Epidermal melanocyte (primary cell): ENCODE measurements around the gene PCBP3.
"Not testable (repeated sequence)": the region's sequence is repeated elsewhere in the genome, so short reads cannot be mapped to it uniquely, and the experiment has no call there.

ENCODE experiments used
- DNase-seq: peaks from one replicate; pipeline ENCODE4 v3.0.0; 2011; ENCODE audit warnings: low spot score; ENCODE audit not compliant: insufficient read length

Gene PCBP3

DNA sequence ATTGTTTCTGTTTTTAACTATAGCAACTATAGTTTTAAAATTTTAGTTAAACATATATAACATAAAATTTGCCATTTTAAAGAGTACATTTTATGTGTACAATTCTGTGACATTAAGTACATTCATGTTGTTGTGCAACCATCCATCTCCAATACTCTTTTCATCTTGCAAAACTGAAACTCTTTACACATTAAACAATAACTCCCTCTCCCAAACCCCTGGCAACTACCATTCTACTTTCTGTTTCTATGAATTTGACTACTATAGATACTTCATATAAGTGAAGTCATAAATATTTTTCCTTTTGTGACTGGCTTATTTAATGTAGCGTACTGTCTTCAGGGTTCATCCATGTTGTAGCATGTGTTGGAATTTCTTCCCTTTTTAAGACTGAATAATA is 25.9 kb downstream of the PCBP3 start:
- DNase-seq: no peak

DNA sequence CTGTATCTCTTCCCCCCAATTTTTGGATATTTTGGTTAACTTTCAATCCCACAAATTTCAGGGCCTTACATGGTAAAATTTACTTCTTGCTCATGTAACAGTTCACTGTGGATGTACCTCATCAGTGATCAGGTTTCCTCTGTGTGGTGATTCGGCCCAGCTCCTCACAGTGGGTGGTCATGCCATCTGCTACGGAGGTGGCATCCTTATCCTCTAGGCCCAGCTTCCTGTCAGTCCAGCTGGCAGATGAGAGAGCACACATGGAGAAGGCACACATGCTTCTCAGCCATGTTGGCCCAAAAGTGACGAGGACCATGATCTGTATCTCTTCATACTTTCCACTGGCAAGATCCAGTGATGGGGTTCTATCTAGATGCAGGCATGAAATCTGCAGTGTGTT is 27.2 kb downstream of the PCBP3 start:
- DNase-seq: no peak

DNA sequence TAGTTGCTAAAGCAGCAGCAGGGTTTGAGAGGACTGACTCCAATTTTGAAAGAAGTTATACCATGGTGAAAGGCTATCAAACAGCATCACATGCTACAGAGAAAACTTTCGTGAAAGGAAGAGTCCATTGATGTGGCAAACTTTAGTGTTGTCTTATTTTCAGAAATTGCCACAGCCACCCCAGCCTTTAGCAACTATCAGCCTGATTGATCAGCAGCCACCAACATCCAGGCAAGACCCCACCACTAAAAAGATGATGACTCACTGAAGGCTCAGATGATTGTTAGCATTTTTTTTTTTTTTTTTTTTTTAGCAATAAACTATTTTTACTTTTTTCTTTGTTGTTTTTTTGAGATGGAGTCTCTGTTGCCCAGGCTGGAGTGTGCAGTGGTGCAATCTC is 35.3 kb downstream of the PCBP3 start:
- DNase-seq: not testable (repeated sequence)

DNA sequence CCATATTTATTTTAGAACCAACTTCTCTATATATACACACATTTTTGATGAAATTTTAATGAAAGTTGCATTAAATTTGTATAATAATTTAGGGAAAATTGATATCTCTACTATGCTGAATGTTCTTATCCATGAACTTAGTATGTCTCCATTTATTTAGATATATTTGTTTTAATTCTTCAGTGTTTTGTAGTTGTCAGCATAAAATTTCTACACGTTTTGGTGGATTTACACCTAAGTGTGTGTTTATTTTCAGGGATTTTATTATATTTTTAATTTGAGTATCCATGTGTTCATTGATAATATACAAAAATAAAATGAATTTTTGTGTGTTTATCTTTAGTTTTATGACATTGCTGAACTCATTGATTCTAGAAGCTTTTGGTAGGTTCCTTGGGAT is 36.7 kb downstream of the PCBP3 start:
- DNase-seq: no peak

DNA sequence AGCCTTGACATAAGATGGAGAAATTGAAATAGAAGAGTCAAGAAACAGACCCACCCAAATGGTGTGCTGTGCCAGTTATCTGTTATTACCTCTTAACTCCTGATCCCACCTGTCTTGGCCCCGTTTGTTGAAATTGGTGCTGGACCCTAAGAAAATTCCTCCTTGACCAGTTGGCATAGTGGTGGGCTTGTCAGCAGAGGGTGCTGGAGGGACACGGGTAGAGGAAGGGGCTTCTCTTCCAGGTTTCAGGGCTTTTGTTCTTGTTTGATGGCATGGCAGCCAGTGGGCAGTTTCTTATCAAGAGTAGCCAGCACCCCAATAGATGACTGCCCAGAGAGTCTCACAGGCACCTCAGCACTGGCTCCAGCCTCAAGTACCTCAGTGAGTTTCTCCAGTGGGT is 51.6 kb downstream of the PCBP3 start:
- no peak for DNase-seq

DNA sequence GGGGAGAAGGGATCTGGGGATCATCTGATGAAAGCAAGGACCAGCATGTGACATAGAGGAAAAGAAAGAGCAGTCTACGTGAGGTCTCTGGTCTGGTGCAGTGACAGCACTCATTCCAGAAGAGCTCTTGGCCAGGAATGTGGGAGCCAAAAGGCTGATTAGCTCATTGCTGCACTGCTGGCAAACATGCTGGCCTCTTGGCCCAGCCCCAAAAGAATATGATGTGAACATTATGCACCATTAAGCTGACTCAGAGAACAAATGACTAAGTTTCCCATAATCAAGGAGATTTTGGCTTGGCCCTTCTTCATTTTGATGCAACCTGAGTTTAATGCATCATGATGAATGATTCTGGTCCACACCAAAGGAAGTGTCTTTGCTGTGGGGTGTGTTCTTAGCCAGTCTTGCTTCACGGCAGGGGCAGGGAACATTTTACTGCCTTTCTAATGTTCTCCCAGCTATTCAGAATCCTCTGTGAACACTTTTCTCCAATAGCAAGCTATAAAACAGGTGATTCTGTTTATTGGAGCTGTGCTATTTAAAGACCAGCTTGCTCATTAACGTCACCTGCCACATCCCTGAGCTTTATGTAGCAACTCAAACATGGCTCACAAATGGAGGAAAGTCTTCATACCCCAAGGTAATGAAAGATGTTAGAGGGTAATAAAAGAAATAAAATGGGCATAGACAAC is 55.1 kb downstream of the PCBP3 start:
- no peak for DNase-seq

DNA sequence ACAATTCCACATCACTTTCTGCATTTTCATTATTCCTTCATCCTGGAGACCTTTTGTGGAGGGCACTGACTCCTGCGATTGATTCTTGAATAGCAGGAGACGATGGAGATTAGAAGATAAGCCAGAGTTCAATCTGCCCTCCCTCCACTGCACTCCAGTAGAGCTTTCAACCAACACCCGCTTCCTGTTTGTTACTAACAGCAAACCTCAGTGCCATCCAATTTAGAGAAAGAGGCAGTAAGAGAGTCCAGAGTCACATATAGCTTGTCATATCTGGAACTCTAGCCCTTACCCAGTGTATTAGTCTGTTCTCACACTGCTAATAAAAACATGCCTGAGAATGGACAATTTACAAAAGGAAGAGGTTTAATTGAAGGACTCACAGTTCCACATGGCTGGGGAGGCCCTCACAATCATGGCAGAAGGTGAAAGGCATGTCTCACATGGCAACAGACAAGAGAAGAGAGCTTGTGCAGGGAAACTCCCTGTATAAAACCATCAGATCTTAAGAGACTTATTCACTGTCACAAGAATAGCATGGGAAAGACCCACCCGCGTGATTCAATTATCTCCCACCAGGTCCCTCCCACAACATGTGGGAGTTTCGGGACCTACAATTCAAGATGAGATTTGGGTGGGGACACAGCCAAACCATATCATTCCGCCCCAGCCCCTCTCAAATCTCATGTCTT is 55.9 kb downstream of the PCBP3 start:
- no peak for DNase-seq

DNA sequence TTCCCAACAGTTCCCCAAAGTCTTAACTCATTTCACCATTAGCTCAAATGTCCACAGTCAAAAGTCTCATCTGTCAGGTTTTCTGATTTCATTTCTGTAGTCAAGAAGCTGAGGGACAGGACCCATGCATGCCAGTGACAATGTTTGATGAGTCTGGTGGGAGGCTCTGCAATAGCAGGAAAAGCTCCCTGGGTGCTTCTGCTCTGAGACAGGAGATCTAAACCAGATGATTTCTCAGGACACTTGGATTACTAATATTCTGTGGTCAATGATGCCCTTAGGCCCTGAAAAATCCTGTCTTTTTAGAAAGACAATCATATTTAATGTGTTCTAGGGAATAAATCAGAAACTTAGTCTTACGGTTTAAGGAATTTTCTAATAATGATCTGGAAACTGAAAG is 56.4 kb downstream of the PCBP3 start:
- DNase-seq: no peak

DNA sequence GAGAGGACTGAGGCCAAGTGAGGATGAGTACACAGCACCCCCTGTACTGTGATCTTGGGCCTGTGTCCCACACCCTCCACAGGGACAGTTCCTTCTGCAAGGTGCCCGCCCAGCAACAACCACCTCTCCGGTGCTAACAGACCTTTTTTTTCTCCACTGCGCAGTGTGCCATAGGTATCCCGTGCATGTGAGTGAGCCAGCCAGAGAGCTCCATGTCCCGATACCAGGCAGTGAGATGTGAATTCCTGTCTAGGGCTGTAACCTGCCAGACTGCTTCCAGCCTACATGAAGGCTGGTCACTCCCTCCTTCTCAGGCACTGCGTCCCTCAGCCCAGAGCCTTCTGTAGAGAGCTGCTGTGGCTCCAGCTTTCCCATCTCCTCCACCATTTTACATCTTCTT is 56.9 kb downstream of the PCBP3 start:
- no peak for DNase-seq

DNA sequence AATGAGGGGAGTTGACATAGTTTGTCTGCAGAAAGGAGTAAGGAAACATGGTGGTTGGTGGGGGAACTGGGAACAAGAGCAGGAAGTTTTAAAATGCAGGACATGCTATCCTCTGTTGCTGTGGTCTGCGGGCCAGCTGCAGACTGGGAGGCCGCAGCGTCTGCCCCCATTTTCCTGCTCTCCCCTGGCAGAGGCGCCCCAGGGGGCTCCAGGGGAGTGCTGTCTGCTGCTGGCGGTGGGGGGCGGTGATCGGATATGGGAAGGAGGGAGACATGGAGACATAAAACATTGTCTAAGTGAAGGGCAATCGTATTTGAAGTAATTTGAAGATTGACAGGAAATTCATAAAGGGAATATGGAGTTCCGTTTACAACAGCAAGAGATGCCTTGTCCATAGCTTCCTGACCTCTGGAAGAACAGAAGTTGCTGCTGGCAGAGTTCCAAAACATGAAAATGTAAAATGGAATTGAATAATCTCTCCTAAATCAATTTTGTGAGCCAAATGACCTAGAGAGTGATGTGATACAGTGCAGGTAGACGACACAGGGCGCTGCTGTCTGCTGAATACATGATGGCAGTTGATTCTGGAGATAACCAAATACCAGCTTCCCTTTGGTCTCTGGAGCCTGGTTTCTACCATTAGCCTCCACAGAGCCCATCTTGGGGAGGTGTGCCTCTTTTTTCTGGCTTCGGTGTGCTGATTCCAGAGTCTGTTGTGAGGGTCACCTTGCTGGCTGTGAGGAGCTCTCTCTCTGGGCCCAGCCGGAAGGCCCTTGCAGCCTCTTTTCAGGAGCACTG is 61.0 kb downstream of the PCBP3 start:
- DNase-seq: no peak

DNA sequence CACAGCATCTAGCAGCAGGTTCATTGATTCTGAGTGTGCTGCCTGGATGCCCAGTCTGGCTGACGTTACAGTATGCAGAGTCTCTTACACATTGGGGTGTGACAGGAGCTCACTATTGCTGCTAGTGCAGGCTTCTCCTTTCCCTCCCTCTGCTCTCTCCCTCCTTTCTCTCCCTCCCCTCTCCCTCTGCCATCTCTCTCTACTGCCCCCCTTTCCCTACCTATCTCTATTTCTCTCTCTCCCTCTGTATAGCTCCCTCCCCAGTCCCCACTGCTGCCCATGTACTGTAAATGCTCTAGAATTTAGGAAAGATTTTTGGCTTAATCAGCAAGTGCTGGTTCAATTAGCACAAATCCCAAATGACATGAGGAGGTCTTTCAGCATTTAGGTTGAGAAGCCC is 62.8 kb downstream of the PCBP3 start:
- no peak for DNase-seq

DNA sequence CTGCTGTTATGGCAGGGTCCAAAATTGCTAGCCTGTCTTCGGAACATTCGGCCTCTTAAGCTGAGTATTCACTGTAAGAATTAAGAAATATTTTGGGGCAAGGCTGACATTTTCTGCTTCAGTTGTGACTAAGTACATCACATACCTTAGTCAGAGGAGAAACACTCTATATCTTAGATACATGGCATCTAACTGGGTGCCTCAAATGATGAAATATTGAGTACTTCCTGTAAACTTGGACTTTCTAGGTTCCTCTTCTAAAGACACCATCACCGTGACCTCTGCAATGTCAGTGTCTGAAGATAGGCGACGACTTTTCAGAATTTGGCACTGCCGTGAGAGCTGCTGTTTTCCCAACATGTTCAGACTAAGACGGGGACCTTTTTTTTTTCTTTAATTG is 65.6 kb downstream of the PCBP3 start:
- no peak for DNase-seq

DNA sequence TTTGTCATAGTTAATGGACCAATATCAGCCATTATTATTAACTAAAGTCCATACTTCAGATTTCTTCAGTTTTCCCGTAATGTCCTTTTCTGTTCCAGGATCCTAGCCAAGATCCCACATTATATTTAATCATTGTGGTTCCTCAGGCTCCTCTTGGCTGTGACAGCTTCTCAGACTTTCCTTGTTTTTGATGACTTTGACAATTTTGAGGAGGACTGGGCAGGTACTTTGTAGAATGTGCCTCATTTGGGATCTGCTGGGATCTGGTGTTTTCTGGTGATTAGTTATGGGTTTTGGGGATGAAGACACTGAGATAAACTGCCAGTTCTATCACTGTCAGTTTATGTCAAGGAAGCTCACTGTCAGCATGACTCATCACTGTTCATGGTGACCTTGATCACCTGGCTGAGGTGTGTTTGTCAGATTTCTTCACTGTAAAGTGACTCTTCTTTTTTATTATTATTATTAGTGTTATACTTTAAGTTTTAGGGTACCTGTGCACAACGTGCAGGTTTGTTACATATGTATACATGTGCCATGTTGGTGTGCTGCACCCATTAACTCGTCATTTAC is 66.3 kb downstream of the PCBP3 start:
- DNase-seq: no peak

DNA sequence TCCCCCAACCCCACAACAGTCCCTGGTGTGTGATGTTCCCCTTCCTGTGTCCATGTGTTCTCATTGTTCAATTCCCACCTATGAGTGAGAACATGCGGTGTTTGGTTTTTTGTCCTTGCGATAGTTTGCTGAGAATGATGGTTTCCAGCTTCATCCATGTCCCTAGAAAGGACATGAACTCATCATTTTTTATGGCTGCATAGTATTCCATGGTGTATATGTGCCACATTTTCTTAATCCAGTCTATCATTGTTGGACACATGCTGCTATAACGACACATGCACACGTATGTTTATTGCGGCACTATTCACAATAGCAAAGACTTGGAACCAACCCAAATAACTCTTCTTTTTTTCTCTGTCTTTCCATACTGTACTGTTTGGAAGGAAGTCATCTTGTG is 66.8 kb downstream of the PCBP3 start:
- DNase-seq: not testable (repeated sequence)

DNA sequence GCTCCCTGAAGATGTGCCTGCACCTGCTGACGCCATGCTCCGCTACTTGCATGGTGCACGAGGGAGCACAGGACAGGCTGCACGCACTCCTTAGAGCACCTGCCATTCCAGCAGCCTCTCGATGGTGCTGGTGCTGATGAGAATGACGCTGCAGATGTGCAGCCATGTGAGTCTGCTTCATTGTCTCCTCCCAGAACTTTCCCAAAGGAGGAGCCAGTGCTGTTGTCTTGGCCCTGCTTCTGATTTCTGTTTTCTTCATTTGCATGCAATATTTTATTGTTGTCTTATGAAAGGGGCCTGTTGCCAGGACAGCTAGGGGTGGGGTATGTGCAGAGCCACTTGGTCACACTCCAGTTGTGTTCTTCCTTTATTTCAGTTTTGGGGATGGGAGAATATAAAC is 70.1 kb downstream of the PCBP3 start:
- DNase-seq: no peak

DNA sequence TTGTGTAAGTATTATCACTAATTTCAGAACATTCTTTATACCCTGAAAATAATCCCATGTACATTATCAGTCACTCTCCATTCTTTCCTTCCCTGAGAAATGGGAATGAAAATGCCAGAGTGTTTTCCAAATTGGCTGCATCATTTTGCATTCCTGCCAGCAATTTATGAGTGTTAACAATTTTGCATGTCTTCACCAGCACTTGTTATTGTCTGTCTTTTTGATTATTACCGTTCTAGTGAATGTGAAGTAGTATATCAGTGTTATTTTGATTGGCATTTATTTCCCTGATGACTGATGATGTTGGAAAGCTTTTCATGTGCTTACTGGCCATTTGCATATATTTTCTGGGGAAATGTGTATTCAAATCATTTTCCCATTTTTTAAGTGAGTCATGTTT is 71.9 kb downstream of the PCBP3 start:
- DNase-seq: no peak

DNA sequence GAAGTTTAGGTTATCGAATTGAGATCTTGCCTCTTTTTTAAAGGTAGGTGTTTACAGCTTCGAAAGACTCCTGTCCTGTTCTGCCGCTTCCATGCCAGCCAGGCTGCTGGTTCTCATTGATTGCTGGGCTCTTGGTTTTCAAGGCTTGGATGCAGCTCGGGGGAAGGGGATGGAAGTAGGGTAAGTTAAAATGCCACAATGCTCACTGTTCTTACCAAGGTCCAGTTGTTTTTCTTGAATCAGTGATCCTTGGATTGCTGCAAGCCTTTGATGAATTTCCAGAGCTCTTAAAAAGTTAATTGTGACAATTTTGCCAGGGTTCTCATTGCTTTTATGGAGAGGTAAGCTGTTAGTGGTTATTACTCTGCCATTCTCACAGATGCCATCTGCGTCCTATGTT is 74.9 kb downstream of the PCBP3 start:
- no peak for DNase-seq

DNA sequence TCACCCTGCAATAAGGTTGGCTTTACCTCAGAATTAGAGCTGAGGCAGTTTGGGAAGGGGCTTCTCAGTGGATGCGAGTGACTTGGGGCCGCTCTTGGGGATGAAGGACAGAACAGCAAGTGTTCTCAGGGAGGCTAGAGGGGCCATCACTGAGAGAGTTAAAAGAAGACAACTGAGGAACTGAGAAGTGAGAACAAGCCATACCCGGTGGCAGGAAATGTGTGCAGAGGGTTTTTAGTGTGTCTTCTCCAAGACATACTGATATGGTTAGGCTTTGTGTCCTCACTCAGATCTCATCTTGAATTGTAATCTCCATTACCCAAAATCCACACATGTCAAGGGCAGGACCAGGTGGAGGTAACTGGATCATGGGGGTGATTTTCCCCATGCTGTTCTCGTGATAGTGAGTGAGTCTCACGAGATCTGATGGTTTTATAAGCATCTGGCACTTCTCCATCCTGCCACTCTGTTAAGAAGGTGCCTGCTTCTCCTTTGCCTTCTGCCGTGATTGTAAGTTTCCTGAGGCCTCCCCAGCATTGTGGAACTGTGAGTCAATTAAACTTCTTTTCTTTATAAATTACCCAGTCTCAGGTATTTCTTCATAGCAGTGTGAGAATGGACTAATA is 75.8 kb downstream of the PCBP3 start:
- DNase-seq: no peak

DNA sequence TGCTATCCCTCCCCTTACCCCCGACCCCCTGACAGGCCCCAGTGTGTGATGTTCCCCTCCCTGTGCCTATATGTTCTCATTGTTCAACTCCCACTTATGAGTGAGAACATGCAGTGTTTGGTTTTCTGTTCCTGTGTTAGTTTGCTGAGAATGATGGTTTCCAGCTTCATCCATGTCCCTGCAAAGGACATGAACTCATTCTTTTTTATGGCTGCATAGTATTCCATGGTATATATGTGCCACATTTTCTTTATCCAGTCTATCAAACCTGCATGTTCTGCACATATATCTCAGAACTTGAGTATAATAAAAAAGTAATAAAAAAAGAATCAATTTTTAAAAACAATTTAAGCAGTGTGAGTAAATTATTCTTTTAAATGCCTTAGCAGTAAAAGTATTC is 76.7 kb downstream of the PCBP3 start:
- DNase-seq: not testable (repeated sequence)

DNA sequence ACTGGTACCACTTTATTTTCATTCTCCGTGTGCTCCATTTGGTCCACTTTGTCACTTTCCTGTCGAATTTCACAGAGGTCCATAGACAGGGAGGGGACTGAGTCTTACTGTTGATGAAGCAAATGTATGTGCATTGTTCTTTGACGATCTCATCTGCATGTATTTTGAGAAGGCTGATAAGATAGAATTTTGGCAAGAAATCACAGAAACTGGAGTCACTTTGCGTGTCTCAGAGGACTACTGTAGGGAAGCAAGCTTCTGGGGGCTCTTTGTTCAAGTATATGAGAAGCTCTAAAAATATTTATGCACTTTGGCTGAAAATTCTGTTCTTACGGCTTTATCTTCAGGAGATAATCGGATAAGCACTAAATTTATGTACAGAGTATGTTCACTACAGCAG is 78.1 kb downstream of the PCBP3 start:
- no peak for DNase-seq

DNA sequence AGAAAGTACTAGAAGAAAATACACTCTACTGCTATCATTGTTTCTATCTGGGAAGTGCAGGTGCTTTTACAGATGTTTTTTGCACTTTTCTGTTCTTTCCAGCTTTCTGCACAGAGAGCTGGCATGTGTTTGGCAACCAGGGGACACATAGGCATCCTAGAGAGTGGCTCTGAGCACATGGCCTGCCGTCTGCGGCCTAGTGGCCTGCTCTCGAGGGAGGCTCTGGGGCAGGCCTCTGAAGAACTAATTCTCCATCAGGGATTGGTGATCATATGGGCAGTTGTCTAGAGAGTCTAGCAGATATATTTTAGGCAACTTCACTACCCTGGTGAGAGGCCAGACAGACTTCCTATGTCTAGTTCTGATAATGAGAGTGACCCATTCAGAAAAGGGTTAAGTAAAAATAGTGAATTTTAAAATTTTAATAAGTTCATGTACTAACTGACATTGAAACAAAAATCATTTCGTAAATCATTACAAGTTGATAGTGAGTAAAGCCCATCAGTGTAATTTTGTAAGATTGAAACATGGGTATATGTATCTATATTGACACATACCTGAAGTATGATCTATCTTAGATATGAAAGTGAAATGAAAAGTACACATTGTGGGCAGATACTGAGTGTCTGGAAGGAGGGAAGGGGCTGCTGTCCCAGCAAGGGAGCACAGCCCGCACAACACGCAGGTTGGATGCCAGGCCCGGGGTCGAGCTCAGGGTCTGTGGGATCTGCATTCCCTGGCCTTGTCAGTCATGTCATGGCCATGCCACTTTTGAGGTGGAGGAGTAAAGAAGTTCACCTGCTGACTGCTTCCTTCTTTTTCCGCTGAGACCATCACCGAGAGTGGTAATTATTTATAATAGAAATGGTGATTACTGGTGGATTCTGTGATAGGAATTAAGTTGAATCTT is 79.8 kb downstream of the PCBP3 start:
- no peak for DNase-seq
